ENCODE results near the gene CH25H.

- no peak for TF ChIP-seq POLR2A (IDR thresholded peaks at IDR 0.05)
- TF ChIP-seq, protein P1, sequence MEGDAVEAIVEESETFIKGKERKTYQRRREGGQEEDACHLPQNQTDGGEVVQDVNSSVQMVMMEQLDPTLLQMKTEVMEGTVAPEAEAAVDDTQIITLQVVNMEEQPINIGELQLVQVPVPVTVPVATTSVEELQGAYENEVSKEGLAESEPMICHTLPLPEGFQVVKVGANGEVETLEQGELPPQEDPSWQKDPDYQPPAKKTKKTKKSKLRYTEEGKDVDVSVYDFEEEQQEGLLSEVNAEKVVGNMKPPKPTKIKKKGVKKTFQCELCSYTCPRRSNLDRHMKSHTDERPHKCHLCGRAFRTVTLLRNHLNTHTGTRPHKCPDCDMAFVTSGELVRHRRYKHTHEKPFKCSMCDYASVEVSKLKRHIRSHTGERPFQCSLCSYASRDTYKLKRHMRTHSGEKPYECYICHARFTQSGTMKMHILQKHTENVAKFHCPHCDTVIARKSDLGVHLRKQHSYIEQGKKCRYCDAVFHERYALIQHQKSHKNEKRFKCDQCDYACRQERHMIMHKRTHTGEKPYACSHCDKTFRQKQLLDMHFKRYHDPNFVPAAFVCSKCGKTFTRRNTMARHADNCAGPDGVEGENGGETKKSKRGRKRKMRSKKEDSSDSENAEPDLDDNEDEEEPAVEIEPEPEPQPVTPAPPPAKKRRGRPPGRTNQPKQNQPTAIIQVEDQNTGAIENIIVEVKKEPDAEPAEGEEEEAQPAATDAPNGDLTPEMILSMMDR (IDR thresholded peaks at IDR 0.05) = no peak
Measured at GRCh38 chr10:89167915-89168314, 39.2 kb downstream of the CH25H start.

Measured in right lobe of liver (tissue), 4 donors.